ENCODE measurements around the gene SUPT3H.

DNA sequence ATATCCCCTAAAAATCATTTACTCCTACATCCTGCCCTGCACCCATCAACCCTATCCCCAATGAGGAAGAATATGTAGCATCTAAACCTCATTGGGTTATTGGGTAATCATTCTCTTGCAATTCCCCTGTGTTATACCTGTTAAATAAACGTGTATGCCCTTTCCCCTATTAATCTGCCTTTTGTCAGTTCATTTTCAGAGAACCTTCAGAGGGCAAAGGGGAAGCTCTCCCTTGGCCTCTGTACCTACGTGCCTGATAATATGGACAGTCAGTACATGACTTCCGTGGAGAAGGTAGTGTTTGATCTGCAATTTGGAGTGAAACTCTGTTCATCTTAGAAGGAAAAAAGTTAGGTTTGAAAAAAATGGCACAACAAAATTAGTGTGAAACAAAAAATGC lies 223.1 kb downstream of the SUPT3H start:
- TF ChIP-seq CTCF (conservative IDR thresholded peaks at IDR 0.05) (no peak), ZFX (IDR thresholded peaks at IDR 0.05) (no peak)
